Measurements from ENCODE around the gene GSTT2. TPM values are rescaled to one million over a fixed set of nuclear protein-coding genes. Genes with fewer than 3 reads are reported as not detected.
"Not testable (repeated sequence)": the region's sequence is repeated elsewhere in the genome, so short reads cannot be mapped to it uniquely, and the experiment has no call there.

GSTT2 gene
- total RNA-seq, 1 donor from 2014 or later, result 0.76 TPM

- H3K36me3 Mint-ChIP-seq (ENCODE audit: unreplicated experiment), result no peaks in the 10 kb centered on the region
- H3K27ac Mint-ChIP-seq (ENCODE audit: unreplicated experiment), result no peak overlapping the region
- peaks cover 7% of the 10 kb centered on the region for H3K27me3 Mint-ChIP-seq (ENCODE audit: unreplicated experiment)
- no peak for TF ChIP-seq CTCF (IDR thresholded peaks at IDR 0.05; ENCODE audit: partially characterized antibody, unreplicated experiment)
- H3K4me3 Mint-ChIP-seq (ENCODE audit: unreplicated experiment), result no peak overlapping the region
- H3K4me1 Mint-ChIP-seq (ENCODE audit: low read depth, unreplicated experiment), result peaks cover 3% of the 10 kb centered on the region
- no peak for DNase-seq
- H3K9me3 Mint-ChIP-seq (ENCODE audit: unreplicated experiment), result peaks cover 3% of the 10 kb centered on the region
Observed at GRCh38 chr22:23984430-23984829, 4.5 kb downstream of the GSTT2 start.

GRCh38 chr22:23986089-23986488 is 6.2 kb downstream of the GSTT2 start:
- not testable (repeated sequence) for DNase-seq; H3K4me1 Mint-ChIP-seq (ENCODE audit: low read depth, unreplicated experiment); H3K27ac Mint-ChIP-seq (ENCODE audit: unreplicated experiment); H3K27me3 Mint-ChIP-seq (ENCODE audit: unreplicated experiment); H3K36me3 Mint-ChIP-seq (ENCODE audit: unreplicated experiment); H3K4me3 Mint-ChIP-seq (ENCODE audit: unreplicated experiment); H3K9me3 Mint-ChIP-seq (ENCODE audit: unreplicated experiment)

- H3K4me1 Mint-ChIP-seq (ENCODE audit: low read depth, unreplicated experiment); DNase-seq; H3K4me3 Mint-ChIP-seq (ENCODE audit: unreplicated experiment); H3K36me3 Mint-ChIP-seq (ENCODE audit: unreplicated experiment); H3K27ac Mint-ChIP-seq (ENCODE audit: unreplicated experiment); H3K27me3 Mint-ChIP-seq (ENCODE audit: unreplicated experiment); H3K9me3 Mint-ChIP-seq (ENCODE audit: unreplicated experiment): not testable (repeated sequence)
Observed at GRCh38 chr22:23986538-23987178, 6.7 kb downstream of the GSTT2 start.

GRCh38 chr22:23989583-23990244 is 9.8 kb downstream of the GSTT2 start:
- H3K27ac Mint-ChIP-seq (ENCODE audit: unreplicated experiment); H3K4me3 Mint-ChIP-seq (ENCODE audit: unreplicated experiment); H3K9me3 Mint-ChIP-seq (ENCODE audit: unreplicated experiment); H3K36me3 Mint-ChIP-seq (ENCODE audit: unreplicated experiment); DNase-seq; H3K4me1 Mint-ChIP-seq (ENCODE audit: low read depth, unreplicated experiment); H3K27me3 Mint-ChIP-seq (ENCODE audit: unreplicated experiment): not testable (repeated sequence)

GRCh38 chr22:23993080-23993479 is 13.1 kb downstream of the GSTT2 start:
- H3K4me1 Mint-ChIP-seq (ENCODE audit: low read depth, unreplicated experiment); H3K36me3 Mint-ChIP-seq (ENCODE audit: unreplicated experiment); DNase-seq; H3K27ac Mint-ChIP-seq (ENCODE audit: unreplicated experiment); H3K9me3 Mint-ChIP-seq (ENCODE audit: unreplicated experiment); H3K4me3 Mint-ChIP-seq (ENCODE audit: unreplicated experiment); H3K27me3 Mint-ChIP-seq (ENCODE audit: unreplicated experiment): not testable (repeated sequence)

- H3K27me3 Mint-ChIP-seq (ENCODE audit: unreplicated experiment); H3K36me3 Mint-ChIP-seq (ENCODE audit: unreplicated experiment); DNase-seq; H3K4me1 Mint-ChIP-seq (ENCODE audit: low read depth, unreplicated experiment); H3K9me3 Mint-ChIP-seq (ENCODE audit: unreplicated experiment); H3K4me3 Mint-ChIP-seq (ENCODE audit: unreplicated experiment); H3K27ac Mint-ChIP-seq (ENCODE audit: unreplicated experiment): not testable (repeated sequence)
Observed at GRCh38 chr22:23993581-23994177, 13.7 kb downstream of the GSTT2 start.

GRCh38 chr22:23997092-23997491 is 17.2 kb downstream of the GSTT2 start:
- DNase-seq, result no peak
- no peak for TF ChIP-seq CTCF (IDR thresholded peaks at IDR 0.05; ENCODE audit: partially characterized antibody, unreplicated experiment)
- Mint-ChIP-seq H3K9me3 (ENCODE audit: unreplicated experiment) (no peaks in the 10 kb centered on the region), H3K4me1 (ENCODE audit: low read depth, unreplicated experiment) (no peaks in the 10 kb centered on the region), H3K4me3 (ENCODE audit: unreplicated experiment) (no peak overlapping the region), H3K36me3 (ENCODE audit: unreplicated experiment) (no peaks in the 10 kb centered on the region), H3K27me3 (ENCODE audit: unreplicated experiment) (peaks cover 7% of the 10 kb centered on the region), H3K27ac (ENCODE audit: unreplicated experiment) (no peak overlapping the region)

- not testable (repeated sequence) for H3K36me3 Mint-ChIP-seq (ENCODE audit: unreplicated experiment); DNase-seq; H3K4me3 Mint-ChIP-seq (ENCODE audit: unreplicated experiment); H3K27ac Mint-ChIP-seq (ENCODE audit: unreplicated experiment); H3K4me1 Mint-ChIP-seq (ENCODE audit: low read depth, unreplicated experiment); H3K9me3 Mint-ChIP-seq (ENCODE audit: unreplicated experiment)
- H3K27me3 Mint-ChIP-seq (ENCODE audit: unreplicated experiment), result peaks cover 16% of the 10 kb centered on the region
Observed at GRCh38 chr22:23999779-24000178, 19.8 kb downstream of the GSTT2 start.
